Activated T-helper 1 cell treated with anti-CD3 and anti-CD28 coated beads, Interleukin-12 subunit alpha, Interleukin-12 subunit beta, Interleukin-2, Interleukin-4 antibody, amounts not matched to agents 30 ng/mL and 10 ng/mL and 1 ng/mL, durations not matched to agents 14 hours and 24 hours and 36 hours (primary cell): ENCODE data around the gene SGCE. TPM values are rescaled to one million over a fixed set of nuclear protein-coding genes. Genes with fewer than 3 reads are reported as not detected.
"Not testable (repeated sequence)": the region's sequence is repeated elsewhere in the genome, so short reads cannot be mapped to it uniquely, and the experiment has no call there.

Experiments
- DNase-seq: peaks from one replicate; pipeline ENCODE4 v3.0.0; 2021; ENCODE audit warnings: low spot score
- H3K27ac Mint-ChIP-seq: one replicate; pipeline ENCODE4 v1.8.0; 2021; ENCODE audit warnings: mild to moderate bottlenecking, mixed read lengths
- H3K27me3 Mint-ChIP-seq: one replicate; pipeline ENCODE4 v1.8.0; 2022; ENCODE audit warnings: mild to moderate bottlenecking, moderate library complexity, mixed read lengths; ENCODE audit not compliant: insufficient read depth
- H3K36me3 Mint-ChIP-seq: one replicate; pipeline ENCODE4 v1.8.0; 2021; ENCODE audit warnings: low read depth, mixed read lengths
- H3K4me1 Mint-ChIP-seq: one replicate; pipeline ENCODE4 v1.8.0; 2021; ENCODE audit warnings: low read depth, mixed read lengths
- H3K4me3 Mint-ChIP-seq: one replicate; pipeline ENCODE4 v1.8.0; 2021; ENCODE audit warnings: mild to moderate bottlenecking, moderate library complexity, mixed read lengths
- H3K9me3 Mint-ChIP-seq: one replicate; pipeline ENCODE4 v1.8.0; 2021; ENCODE audit warnings: mixed read lengths
- intact Hi-C: fragments of 100-400 bp; cut with micrococcal nuclease; formaldehyde crosslinking; loops from one replicate; pipeline ENCODE4 v1.15.1; 2024
- total RNA-seq: library from RNA; stranded (reverse); gene quantifications from 2 replicates; pipeline ENCODE4 v1.2.3, GENCODE V29; 2022

The SGCE gene
- 0.42 TPM in 1 of 2 replicates, not detected in the other for total RNA-seq

DNA sequence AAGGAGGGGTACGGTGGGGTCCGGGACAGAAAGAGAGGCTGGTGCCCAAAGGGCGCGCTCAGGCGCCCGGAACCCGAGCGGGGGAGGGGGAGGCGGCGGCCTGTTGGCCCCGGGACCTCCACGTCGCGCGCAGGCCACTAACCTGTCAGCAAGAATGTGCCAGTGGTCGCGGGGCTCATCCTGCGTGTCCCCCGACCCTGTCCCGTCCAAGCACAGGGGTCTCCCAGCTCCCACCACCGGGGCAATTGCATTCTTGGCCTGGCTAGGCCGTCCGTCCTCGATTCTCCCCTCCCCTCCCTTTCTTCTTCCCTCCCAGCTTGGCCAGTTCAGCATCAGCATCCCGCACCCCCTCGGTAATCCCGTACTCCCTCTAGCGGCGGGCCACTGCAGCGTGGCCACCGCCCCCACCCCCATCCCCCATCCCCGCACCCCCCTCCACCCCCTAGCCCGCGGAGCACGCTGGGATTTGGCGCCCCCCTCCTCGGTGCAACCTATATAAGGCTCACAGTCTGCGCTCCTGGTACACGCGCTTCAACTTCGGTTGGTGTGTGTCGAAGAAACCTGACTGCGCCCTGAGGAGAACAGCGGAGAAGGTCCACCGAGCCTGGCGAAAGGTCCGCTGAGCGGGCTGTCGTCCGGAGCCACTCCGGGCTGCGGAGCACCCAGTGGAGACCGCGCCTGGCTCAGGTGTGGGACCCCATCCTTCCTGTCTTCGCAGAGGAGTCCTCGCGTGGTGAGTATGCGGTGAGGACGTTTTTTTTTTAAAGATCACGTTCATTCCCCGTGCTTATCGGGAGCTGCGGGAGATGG is at the start of gene SGCE:
SGCE (minus strand) TSS at position 286 of the 810 bp plus-strand sequence; CDS start at position 251, 35 bp downstream.
- Mint-ChIP-seq H3K4me1 (peaks cover 19% of the 10 kb centered on the region), H3K4me3 (peak within 1 kb of the TSS; percentile 83), H3K27me3 (peaks cover 35% of the 10 kb centered on the region), H3K36me3 (no peaks in the 10 kb centered on the region), H3K9me3 (no peaks in the 10 kb centered on the region), H3K27ac (no peak within 1 kb of the TSS)
- DNase-seq = no peak
- intact Hi-C loops = loop anchor here (1.0 to 5.0 kb wide), 4 partner anchors 23 to 1424 kb away; partner anchors contain the start of gene VPS50

GRCh38 chr7:94705155-94706021 is 49.5 kb upstream of the SGCE start:
- H3K4me3 Mint-ChIP-seq, H3K4me1 Mint-ChIP-seq, intact Hi-C loops, H3K27me3 Mint-ChIP-seq, H3K9me3 Mint-ChIP-seq, DNase-seq, H3K27ac Mint-ChIP-seq, H3K36me3 Mint-ChIP-seq: not testable (repeated sequence)

DNA sequence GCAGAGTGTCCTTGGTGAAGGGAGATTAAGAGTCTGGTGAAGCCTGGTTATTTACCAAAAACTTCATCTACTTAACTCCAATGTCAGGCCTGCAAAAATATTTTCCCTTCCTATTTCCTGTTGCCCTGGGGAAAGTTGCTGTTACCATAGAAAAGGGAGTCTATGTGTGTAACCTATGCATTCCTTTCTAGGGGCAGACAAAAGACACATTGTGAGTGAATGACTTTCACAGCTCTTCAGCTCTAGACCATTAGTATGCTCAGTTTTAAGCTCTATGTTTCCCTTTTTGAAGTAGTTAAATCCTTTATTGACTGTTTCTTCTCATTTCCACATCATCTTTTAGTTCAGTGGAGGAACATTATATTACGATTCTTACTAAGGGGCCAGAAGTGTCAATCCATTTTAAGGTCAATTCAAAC is 45.6 kb upstream of the SGCE start:
- intact Hi-C loops = no loop called here
- Mint-ChIP-seq H3K4me3 (no peak overlapping the region), H3K27me3 (no peaks in the 10 kb centered on the region), H3K36me3 (no peaks in the 10 kb centered on the region), H3K27ac (no peak overlapping the region), H3K9me3 (no peaks in the 10 kb centered on the region), H3K4me1 (no peaks in the 10 kb centered on the region)
- no peak for DNase-seq

DNA sequence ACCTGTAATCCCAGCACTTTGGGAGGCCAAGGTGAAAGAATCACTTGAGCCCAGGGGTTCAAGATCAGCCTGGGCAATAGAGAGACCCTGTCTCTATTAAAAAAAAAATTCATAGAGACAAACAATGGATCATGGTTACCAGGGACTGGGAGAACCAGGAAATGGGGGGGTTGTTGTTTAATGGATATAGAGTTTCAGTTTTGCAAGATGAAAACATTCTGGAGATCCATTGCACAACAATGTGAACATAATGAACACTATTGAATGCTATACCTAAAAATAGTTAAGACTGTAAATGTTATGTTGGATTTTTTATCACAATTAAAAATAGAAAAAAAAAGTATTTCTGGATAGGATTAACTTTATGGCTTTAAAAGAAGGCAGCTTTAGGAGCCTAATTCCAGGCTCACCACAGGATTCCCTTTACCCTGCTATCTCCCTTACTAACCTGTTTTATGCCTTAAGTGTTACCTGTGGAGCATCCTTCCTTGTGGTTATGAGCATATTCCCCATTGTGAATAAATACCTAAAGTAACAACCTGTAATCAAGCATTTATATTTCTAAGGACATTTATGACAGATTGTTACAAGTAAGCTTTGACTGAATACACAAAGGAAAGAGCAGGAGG is 45.1 kb upstream of the SGCE start:
- no peaks in the 10 kb centered on the region for H3K27me3 Mint-ChIP-seq
- no peaks in the 10 kb centered on the region for H3K9me3 Mint-ChIP-seq
- DNase-seq = no peak
- no peaks in the 10 kb centered on the region for H3K36me3 Mint-ChIP-seq
- H3K4me3 Mint-ChIP-seq = no peak overlapping the region
- no peak overlapping the region for H3K27ac Mint-ChIP-seq
- H3K4me1 Mint-ChIP-seq = no peaks in the 10 kb centered on the region
- intact Hi-C loops = no loop called here

DNA sequence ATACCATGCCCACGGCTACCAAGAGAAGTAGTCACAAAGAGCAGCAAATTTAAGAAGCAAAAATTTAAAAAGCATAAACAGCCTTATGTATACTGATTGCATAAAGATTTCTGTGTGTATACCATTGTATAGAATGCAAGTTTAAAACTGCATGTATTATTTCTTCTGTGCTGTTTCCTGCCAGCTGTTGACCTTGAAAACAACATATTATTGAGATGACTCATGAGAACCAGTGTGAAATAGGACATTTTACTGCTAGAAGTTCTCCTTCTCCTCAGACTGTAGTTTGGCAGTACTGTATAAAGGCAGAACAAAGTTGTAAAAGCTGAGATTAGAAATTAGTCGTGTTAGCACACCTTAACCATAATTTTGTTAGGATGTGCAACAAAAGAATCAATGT is 42.3 kb upstream of the SGCE start:
- intact Hi-C loops = no loop called here

DNA sequence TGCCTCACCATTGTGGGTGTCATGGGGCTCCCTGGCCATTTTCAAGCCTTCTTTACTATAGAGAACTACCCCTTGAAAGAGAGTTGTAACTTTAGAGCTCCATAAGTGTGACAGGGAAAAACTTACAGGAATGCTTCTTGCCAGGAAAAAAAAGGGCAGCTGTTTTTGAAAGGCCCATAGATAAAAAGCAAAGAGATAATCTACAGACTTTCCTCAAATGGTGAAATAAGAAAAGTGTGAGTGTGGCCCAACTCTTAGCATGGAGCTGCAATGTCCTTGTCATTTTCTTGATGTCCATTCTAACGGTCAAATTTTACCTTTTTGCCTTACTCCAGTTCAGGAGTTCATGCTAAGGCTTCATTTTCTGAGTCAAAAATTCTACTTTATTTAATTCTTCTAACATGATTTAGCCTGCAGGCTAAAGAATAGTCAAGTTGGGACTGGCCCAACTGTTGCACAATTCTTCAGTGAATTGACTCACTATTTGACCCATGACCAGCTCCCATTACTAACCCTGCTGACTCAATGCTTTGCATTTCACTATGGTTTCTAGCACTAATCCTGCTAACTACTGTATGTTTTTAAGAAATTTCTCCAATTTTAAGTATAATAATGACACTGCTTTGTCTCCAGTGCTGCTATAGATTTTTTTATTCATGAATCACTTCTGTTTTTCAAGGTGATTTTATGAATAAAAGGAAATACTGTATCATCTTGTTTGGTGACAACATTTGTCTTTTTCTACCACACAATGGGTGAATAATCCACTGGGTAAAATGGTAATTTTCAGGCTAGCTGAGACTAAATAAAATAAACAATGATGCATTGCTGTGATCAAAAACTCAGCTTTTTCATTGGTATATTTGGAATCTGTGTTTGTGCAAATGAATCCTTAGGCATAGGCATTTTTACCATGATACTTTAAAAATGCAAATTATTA is 41.4 kb upstream of the SGCE start:
- intact Hi-C loops = no loop called here
- no peaks in the 10 kb centered on the region for H3K4me1 Mint-ChIP-seq
- no peaks in the 10 kb centered on the region for H3K36me3 Mint-ChIP-seq
- no peaks in the 10 kb centered on the region for H3K9me3 Mint-ChIP-seq
- no peak for DNase-seq
- H3K4me3 Mint-ChIP-seq = no peak overlapping the region
- no peak overlapping the region for H3K27ac Mint-ChIP-seq
- no peaks in the 10 kb centered on the region for H3K27me3 Mint-ChIP-seq

More for the DNA sequence above, 42.3 kb upstream of the SGCE start:
- no peak for DNase-seq
- H3K36me3 Mint-ChIP-seq = no peaks in the 10 kb centered on the region
- no peak overlapping the region for H3K27ac Mint-ChIP-seq
- no peaks in the 10 kb centered on the region for H3K27me3 Mint-ChIP-seq
- H3K9me3 Mint-ChIP-seq = no peaks in the 10 kb centered on the region
- H3K4me1 Mint-ChIP-seq = no peaks in the 10 kb centered on the region
- H3K4me3 Mint-ChIP-seq = no peak overlapping the region

DNA sequence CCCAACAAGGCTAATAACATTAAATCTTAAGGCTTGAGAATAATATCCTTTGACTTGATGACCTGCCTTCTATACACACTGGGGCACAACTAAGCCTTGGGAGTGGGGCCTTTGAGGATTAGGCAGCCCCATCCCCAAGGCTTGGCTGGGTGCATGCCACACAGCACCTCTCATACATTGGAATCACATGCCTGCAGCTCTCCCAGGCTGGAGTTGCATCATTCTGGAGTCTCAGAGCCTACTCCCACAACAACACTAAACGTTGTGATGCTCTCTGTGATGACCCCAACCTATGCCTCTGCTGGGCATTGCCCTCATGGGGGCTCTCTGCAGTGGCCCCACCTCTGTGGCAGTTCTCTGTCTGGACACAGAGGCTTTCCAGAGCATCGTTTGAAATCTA is 31.9 kb upstream of the SGCE start:
- H3K27ac Mint-ChIP-seq = no peak overlapping the region
- DNase-seq = no peak
- no peaks in the 10 kb centered on the region for H3K4me1 Mint-ChIP-seq
- no peaks in the 10 kb centered on the region for H3K9me3 Mint-ChIP-seq
- intact Hi-C loops = no loop called here
- no peaks in the 10 kb centered on the region for H3K36me3 Mint-ChIP-seq
- H3K27me3 Mint-ChIP-seq = no peaks in the 10 kb centered on the region
- no peak overlapping the region for H3K4me3 Mint-ChIP-seq

- intact Hi-C loops = no loop called here
- Mint-ChIP-seq H3K36me3 (no peaks in the 10 kb centered on the region), H3K27me3 (no peaks in the 10 kb centered on the region), H3K4me1 (no peaks in the 10 kb centered on the region), H3K27ac (no peak overlapping the region), H3K4me3 (no peak overlapping the region), H3K9me3 (no peaks in the 10 kb centered on the region)
- DNase-seq = no peak
These were observed 31.1 kb upstream of the SGCE start for GRCh38 chr7:94687076-94687475.

GRCh38 chr7:94683066-94683465 is 27.1 kb upstream of the SGCE start:
- Mint-ChIP-seq H3K9me3 (no peaks in the 10 kb centered on the region), H3K27ac (no peak overlapping the region), H3K4me3 (no peak overlapping the region), H3K27me3 (no peaks in the 10 kb centered on the region), H3K36me3 (no peaks in the 10 kb centered on the region), H3K4me1 (no peaks in the 10 kb centered on the region)
- intact Hi-C loops = no loop called here
- no peak for DNase-seq

- Mint-ChIP-seq H3K27me3 (no peaks in the 10 kb centered on the region), H3K4me1 (no peaks in the 10 kb centered on the region)
- intact Hi-C loops = no loop called here
These were observed 23.4 kb upstream of the SGCE start for GRCh38 chr7:94679358-94679757.

DNA sequence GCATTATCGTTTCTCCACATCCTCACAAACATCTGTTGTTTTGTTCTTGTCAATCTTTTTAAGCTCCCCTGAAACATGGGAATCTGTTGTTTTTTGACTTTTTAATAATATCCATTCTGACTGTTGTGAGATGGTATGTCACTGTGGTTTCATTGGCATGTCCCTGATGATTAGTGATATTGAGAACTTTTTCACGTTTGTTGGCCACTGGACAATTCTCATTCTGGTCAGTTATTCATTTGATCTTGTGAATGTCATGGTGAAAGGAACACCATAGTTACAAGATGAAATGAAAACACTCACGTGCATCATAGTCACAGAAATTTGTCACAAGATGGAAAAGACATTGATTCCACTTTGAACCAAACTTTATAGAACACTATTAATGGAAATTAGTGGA is 20.5 kb upstream of the SGCE start:
- H3K27ac Mint-ChIP-seq = no peak overlapping the region
- no peak for DNase-seq
- H3K36me3 Mint-ChIP-seq = no peaks in the 10 kb centered on the region
- no peak overlapping the region for H3K4me3 Mint-ChIP-seq
- no peaks in the 10 kb centered on the region for H3K27me3 Mint-ChIP-seq
- intact Hi-C loops = no loop called here
- H3K4me1 Mint-ChIP-seq = no peaks in the 10 kb centered on the region
- H3K9me3 Mint-ChIP-seq = no peaks in the 10 kb centered on the region

More at GRCh38 chr7:94679358-94679757, 23.4 kb upstream of the SGCE start:
- Mint-ChIP-seq H3K36me3 (no peaks in the 10 kb centered on the region), H3K4me3 (no peak overlapping the region), H3K9me3 (no peaks in the 10 kb centered on the region), H3K27ac (no peak overlapping the region)
- no peak for DNase-seq

- Mint-ChIP-seq H3K4me1 (no peaks in the 10 kb centered on the region), H3K27me3 (peaks cover 4% of the 10 kb centered on the region), H3K27ac (no peak overlapping the region), H3K4me3 (no peak overlapping the region), H3K9me3 (no peaks in the 10 kb centered on the region), H3K36me3 (no peaks in the 10 kb centered on the region)
- intact Hi-C loops = no loop called here
- DNase-seq = no peak
These were observed 19.4 kb upstream of the SGCE start for GRCh38 chr7:94675356-94675755.
